Right renal cortex interstitium (tissue), 3 donors: ENCODE results near the gene BMX. TPM values are rescaled to one million over a fixed set of nuclear protein-coding genes. Genes with fewer than 3 reads are reported as not detected.

Experiments used
- DNase-seq, 3 donors: peaks; one replicate each; pipeline ENCODE4 v3.0.0-alpha.2; 2013; ENCODE audit warnings: low read depth in 3 of 3, low spot score in 2 of 3
- polyA plus RNA-seq, 3 donors: library from polyadenylated mRNA; unstranded; fragments of 120-200 nt; gene quantifications; one replicate each; pipeline ENCODE4 v1.2.1, GENCODE V29; 2013; ENCODE audit not compliant: insufficient read length in 3 of 3

BMX gene
- under 1 TPM; 0.31 to 0.51 (median 0.51) TPM for polyA plus RNA-seq

DNA sequence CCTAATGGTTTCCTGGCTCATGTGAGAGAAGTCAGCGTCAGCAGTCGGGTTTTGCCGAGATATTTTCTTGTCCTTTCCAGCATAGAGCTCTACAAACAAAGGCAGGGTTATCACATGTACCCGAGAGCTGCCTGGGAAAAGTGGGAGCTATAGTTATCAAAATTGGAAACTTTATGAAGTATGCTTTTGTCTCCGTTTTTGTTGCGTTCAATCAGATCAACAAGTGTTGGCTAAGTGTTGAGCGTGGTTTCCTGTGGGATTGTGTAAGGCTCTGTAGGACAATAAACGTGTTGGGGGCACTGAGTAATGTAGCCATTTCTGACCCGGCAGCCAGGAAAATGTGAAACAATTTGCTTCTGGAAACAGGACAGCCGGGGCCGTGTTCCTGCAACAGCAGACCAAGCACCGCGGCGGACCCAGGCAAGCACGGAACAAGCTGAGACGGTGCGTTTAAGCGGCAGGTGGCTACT lies at the start of gene BMX:
Gene BMX (plus strand): TSS at position 311 of the 470 bp plus-strand sequence. CDS start 7,547 bp downstream, outside the sequence.
- DNase-seq: no peak

- DNase-seq: no peak
Measured at GRCh38 chrX:15451913-15452312, 48.7 kb upstream of the BMX start.

DNA sequence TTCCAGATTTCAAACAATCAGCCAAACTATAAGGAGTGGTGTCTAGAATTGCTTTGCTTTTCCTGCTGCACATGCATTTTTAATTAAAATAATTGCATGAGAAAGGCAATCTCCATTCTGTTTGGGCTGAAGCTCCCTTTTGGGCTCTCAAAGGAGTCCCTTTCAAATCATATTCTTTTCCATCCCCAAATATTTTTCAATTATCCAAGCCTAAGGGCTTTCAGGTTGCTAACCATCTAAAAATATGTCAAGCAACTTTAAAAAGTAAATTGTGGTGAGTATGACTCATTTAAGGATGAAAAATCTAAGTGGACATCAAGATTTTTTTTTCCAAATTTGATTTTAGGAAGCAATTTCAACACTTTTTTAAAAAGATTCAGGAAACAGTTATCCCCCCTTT lies 35.9 kb upstream of the BMX start:
- DNase-seq: no peak

- no peak for DNase-seq
Measured at GRCh38 chrX:15465347-15465746, 35.3 kb upstream of the BMX start.

DNA sequence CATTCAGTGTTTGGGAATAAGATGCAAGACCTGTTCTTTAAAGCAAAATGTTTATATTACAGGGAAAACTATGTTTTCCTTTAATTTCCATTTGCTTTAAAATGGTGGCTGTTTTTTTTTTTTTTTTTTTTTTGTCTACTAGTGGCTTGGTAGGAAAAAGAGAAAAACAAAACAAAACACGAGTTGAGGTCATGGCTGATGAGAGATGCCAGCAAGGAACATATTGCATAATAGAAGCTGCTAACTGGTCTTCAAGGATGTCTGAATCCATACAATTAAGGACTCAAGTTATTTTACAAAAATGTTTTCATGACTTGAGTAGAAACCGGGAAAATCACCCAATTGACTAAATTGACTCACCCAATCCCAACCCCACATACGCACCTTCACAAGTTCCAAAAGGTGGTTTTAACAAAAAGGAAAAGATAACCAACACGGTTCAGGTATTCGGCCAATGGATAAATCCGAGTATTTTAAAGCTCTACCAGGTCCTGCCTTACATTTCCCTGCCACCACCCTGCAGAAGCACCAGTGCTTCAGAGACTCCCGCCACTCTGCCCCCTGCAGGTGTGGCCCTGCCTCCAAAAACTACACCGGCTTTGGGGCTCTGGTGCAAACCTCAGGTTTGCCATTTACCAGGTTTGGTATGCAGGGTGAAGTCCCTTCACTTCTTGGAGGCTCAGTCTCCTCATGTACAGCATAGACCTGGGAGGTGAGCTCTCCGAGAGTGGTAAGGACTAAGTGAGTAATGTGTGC lies 34.5 kb upstream of the BMX start:
- DNase-seq: no peak

DNA sequence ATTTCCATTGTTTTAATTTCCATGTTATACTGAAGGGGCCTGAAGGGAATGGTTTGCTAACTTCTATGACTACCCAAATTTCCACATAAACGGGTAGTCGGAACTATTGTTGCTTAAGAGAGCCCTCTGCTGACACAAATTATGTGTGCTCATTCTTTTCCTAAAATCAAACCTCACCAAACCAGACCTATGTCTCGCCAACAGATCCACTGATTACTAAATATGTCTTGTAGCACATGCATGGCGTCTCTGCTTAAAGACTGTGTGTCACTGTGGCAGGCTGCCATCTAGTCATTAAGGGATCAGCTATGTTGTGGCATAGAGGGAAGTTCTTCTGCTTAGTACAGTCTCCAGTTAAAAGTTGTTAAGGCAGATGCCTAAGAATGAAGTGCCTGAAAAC lies 32.6 kb upstream of the BMX start:
- DNase-seq: no peak

GRCh38 chrX:15469613-15470012 lies 31.0 kb upstream of the BMX start:
- no peak for DNase-seq

- DNase-seq: no peak
Measured at GRCh38 chrX:15471028-15471427, 29.6 kb upstream of the BMX start.

GRCh38 chrX:15472531-15472930 lies 28.1 kb upstream of the BMX start:
- DNase-seq: no peak

DNA sequence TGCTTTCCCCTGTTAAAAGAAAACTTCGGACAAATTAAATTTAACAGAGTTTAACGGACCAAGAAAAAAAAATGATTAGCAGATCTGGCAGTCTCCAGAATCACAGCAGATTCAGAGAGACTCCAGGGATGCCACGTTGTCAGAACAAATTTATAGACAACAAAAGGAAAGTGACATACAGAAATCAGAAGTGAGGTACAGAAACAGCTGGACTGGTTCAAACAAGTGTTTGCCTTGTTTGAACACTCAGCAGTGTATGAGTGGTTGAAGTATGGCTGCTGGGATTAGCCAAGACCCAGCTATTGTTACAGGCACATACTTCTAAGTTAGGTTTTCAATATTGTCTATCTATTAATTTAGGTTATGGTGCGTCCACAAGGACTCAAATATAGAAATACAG lies 26.6 kb upstream of the BMX start:
- no peak for DNase-seq

- DNase-seq: no peak
Measured at GRCh38 chrX:15475021-15475420, 25.6 kb upstream of the BMX start.

DNA sequence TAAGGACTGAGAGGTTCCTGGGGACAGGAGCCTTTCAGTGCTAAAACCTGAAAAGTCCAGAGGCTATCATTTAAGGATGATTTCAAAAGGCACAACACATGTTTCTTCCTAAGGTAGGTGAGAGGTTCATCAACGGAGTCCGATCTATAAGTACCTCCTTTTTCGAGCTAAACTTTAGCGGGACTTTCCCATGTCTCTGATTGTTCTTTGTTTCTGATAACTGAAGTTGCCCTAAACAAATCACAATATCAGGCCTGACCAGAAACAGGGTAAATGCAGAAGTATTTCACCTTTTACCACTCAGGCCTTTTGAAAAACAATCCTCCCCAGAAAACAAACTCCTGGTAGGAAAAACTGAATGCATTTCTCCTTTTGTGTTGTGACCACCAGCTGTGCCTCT lies 25.1 kb upstream of the BMX start:
- DNase-seq: no peak

DNA sequence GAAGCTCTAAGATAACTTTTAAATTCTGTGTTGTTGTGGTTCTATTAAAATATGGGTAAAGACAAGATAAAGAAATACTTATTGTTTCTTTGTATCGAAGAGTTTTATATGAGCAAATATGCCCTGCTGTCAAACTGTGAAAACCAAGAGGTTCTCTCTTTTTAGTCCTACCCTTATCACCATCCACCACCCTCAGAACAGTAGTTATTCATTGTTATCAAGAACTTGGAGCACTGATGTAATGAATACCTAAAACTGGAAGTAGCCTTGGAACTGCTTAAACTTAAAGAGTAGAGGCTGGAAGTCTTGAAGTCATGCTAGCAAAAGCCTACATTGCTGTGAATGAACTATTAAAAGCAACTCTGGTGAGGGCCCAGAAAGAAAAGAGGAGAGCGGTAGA lies 16.7 kb upstream of the BMX start:
- no peak for DNase-seq

DNA sequence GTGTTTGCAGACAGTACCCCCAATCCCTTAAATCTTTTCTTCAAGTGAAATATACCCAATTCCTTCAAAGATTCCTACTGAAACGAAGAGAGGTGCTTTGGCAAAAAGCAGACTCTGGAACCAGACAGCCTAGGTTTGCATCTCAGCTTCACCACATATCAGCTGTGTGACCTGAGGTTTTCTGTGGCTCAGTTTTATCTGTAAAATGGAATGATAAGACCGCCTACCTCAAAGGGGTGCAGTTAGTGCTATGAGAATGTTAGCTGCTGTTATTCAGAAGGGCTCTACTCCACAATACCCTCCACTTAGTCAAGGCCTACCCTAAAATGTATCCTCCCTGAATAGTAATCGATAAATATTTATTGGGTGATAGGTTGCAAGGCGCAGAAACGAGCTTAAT lies 8.1 kb upstream of the BMX start:
- DNase-seq: no peak

DNA sequence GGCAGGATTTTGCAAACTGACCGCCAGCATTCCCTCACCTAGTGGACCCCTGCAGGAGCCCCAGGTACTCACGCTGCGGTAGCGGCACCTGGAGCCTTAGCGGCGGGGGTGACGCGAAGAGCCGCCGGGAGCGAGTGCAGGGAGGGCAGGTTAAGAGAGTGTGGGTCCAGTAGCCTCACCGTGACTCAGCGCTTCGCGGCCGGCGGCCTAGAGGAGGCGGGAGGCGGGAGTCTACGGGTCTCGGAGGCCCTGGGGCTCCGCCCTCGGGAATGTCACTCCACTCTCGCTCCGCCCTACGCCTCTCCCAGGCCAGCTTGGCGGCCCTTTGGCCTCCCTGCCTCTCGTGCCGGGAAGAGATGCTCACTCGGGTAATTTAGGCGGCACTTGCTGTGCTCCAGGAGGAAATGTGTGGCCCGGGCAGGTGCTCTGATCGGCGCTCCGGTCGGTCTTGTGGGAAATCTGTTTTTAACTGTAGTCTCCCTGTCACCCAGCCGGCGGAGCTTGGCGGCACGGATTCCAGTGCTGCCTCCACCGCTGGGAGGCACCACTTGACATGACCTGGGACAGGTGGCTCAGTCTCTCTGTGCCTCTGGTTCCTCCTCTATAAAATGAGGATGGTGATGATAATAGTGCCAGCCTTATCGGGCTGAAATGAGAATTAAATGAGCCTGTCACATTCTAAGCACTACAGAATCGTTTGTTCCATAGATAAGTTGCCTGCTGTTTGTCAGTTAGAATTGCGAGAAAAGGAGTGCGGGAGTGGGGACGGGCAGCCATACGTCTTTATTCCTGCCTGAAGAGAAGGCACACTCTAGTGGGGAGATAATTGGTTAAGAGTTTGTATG lies 7.3 kb upstream of the BMX start, which contains the start of gene PIR:
Gene PIR (minus strand): TSS at position 216 of the 845 bp plus-strand sequence. CDS start 2,076 bp downstream, outside the sequence.
- DNase-seq: peak in 2 of 3 donors; percentile 19 to 61

- DNase-seq: no peak
Measured at GRCh38 chrX:15495801-15496200, 4.8 kb upstream of the BMX start.

GRCh38 chrX:15496824-15497223 lies 3.8 kb upstream of the BMX start:
- no peak for DNase-seq

DNA sequence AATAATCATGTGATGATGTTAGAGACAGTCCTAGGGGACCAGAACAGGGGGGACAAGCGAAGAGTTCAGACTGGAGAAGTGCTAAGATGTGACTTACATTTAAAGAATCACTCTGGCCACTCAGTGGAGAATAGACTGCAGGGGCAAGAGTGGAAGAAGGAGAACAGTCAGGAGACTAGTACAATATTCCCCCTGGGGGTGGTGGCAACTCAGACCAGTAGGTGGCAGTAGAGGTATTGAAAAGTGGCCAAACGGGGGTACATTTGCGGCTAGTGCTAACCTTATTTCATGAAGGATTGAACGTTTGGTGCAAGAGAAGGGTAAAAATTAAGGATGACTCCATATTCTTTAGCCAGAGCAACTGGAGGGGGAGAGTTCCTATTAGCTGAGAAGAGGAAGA lies 2.7 kb upstream of the BMX start:
- peak in 1 of 3 donors; percentile 7 for DNase-seq

DNA sequence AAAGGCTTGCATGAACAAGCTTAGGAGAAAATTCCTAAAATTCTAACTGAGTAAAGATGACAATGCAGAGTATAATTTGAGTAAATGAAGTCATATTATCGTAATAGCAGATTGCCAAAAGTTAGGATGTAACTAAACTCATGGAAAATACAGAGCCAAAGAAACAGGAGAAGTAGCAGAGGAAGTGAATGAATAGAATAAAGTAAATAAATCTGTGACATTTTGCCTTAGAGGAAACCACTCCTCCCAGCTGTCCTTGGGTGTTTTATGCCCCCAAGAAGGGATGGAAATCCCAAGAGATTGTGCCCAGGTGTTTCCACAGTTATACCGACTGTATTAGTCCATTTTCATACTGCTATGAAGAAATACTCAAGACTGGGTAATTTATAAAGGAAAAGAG lies 1.9 kb upstream of the BMX start:
- DNase-seq: no peak

DNA sequence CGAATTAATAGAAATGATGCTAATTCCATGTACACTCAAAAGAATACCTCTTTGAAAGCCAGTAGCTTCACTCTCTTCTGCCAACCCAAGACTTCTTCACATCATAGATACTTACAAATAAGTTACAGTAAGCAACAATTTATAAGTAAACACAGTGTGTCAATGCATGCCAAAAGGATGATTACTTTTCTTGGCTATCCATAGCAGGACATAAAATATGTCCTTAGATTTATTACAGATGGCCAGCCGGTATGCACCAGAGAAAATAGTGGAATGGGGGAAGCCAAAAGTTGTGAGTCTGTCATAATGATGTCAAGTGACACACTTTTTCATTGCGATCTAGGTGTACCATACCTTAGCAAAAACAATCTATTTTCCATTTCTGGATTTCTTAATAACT lies 631 bp upstream of the BMX start:
- no peak for DNase-seq

DNA sequence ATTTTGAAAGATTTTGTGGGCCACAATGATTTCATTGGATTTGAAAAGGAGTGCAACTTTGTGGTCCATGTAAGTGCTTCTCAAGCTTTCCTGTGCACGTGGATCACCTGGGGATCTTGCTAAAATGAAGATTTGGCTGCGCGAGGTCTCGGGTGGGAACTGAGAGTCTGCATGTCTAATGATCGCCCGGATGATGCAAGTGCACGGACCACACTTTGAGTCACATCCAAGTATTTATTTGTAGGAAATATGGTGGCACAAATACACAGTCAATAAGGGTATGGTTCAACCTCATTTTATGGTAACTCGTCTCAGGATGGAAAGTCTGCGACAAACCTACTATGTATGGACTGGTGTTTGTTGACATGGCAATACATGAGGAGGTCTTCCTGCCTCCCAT lies 899 bp downstream of the BMX start:
- DNase-seq: no peak

DNA sequence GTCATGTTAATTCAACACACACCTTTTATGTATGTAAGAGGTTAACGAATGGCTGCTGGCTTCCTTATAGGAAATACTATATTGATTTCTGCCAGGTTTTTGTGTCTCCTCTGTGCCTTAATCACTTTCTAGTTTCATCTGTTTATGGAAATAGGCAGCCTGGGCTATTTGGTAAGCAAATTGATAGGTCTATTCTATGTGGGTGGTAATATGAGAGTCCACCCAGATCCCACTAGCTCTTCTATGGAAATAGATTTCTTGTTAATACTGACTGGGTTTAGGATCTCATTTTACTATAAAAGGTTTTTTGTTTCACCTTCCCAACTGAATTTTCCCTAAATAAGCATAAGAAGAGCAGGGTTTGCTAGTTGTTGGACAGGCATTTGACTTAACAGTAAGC lies 4.1 kb downstream of the BMX start:
- DNase-seq: no peak
